HG03095 (cell line): Measurements from ENCODE around the gene SEPTIN11.
A peak's percentile ranks its signal among the peaks of the same experiment; 100 is the strongest.

Experiments used
- ATAC-seq: cut with Tn5 transposase; IDR thresholded peaks from one replicate; pipeline ENCODE4 v1.9.1; 2021; ENCODE audit warnings: moderate library complexity; ENCODE audit not compliant: unreplicated experiment

The SEPTIN11 gene

DNA sequence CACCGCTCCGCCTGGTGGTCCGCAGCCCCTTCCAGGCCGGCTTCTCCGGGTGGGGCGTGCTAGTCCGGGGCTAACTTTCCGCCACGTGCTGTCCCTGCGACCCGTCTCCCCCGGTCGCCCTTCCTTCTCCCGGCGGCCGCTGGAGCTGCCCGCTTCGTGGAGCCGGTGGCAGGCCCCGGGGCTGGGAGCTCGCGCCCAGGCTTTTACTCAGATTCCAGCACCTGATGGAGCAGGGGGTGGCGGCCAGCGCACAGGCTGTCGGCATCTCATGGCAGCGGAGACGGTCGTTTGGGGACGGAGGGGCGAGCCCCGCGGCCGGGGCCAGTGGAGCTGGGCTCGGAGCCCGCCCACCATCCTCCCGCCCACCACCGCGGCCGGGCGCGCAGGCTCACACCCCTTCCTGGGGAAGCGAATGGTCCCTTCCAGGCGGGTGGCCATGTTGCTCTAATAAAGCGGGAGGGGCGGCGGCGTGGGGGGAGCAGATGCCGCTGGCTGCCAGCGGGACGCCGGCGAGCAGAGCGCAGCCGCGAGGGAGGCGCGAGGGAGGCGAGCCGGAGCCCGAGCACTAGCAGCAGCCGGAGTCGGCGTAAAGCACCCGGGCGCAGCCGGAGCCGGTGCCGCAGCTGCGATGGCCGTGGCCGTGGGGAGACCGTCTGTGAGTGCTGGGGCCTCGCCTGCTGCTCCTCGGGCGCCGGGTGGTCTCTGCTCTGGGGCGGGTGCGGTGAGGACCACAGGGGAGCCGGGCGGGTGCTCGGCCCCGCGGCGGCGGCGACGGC lies at the start of gene SEPTIN11:
TSS of gene SEPTIN11 (plus strand) at position 477 of the 776 bp plus-strand sequence. CDS start at position 629, 152 bp downstream.
- peak; percentile 72 for ATAC-seq

- ATAC-seq = no peak
Measured at GRCh38 chr4:76902233-76902890, 47.2 kb upstream of the SEPTIN11 start.

- ATAC-seq = no peak
Measured at GRCh38 chr4:76904646-76905190, 44.8 kb upstream of the SEPTIN11 start.

- no peak for ATAC-seq
Measured at GRCh38 chr4:76905521-76905920, 44.0 kb upstream of the SEPTIN11 start.

DNA sequence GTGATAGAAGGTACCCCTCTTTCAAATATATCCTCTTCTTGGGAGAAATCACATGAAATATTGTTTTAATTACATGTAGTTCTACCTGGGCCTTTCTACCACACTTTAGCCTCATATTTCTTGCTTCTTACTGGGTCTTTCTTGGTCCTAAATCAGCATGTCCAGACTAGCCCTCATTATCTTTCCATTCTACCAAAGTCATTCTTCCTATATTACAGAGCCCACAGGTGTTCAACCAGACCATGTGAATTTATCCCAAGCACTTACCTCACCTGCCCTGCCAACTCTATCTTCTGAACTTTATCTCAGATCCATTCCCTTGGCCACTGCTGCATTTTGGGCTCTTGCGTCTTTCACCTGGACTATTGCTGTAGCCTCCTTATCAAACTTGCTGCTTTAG lies 39.8 kb upstream of the SEPTIN11 start:
- no peak for ATAC-seq

GRCh38 chr4:76920715-76921114 lies 28.8 kb upstream of the SEPTIN11 start:
- ATAC-seq = no peak

DNA sequence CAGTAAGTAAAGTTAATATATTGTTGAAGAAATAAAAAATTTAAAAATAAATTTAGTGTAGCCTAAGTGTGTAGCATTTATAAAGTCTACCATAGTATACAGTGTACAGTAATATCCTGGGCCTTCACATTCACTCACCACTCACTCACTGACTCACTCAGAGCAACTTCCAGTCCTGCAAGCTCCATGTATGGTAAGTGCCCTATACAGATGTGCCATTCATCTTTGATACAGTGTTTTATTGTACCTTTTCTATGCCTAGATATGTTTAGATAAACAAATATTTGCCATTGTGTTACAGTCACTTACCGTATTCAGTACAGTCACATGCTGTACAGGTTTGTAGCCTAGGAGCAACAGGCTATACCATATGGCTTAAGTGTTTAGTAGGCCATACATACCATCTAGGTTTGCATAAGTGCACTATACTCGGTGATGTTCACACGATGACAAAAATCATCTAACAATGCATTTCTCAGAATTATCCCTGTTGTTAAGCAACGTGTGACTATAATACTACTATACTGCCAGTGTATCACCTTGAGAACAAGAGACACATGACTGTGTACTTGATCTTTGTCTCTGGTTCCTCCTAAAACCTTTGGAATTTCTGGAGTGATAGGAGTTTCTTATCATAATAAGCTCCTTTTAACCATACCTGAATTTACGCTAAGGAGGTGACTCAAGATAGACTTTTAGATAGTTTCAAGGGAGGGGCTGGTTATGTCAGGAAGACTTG lies 25.8 kb upstream of the SEPTIN11 start:
- ATAC-seq = no peak

GRCh38 chr4:76926841-76927240 lies 22.7 kb upstream of the SEPTIN11 start:
- ATAC-seq = no peak

DNA sequence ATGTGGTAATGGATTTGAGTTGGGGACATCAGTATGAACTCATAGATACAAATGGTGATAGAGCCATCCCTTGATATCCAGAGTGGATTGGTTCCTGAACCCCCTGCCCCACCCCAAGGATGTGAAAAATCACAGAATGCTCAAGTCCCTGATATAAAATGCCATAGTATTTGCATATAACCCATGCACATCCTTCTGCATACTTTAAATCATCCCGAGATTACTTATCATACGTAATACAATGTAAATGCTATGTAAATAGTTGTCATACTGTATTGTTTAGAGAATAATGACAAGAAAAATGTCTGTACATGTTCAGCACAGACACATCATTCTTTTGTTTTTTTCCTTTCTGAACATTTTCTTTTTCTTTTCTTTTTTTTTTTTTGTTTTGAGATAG lies 18.9 kb upstream of the SEPTIN11 start:
- ATAC-seq = no peak

DNA sequence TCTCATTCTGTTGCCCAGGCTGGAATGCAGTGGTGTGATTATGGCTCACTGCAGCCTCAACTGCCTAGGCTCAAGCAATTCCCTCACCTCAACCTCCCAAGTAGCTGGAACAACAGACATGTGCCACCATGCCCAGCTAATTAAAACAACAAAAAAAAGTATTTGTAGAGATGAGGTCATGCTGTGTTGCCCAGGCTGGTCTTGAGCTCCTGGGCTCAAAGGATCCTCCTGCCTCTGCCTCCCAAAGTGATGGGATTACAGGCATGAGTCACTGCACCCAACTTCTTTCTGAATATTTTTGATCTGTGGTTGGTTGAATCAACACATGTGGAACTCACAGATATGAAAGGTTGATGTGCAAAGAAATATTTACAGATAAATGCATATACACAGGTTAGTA lies 18.5 kb upstream of the SEPTIN11 start:
- no peak for ATAC-seq

DNA sequence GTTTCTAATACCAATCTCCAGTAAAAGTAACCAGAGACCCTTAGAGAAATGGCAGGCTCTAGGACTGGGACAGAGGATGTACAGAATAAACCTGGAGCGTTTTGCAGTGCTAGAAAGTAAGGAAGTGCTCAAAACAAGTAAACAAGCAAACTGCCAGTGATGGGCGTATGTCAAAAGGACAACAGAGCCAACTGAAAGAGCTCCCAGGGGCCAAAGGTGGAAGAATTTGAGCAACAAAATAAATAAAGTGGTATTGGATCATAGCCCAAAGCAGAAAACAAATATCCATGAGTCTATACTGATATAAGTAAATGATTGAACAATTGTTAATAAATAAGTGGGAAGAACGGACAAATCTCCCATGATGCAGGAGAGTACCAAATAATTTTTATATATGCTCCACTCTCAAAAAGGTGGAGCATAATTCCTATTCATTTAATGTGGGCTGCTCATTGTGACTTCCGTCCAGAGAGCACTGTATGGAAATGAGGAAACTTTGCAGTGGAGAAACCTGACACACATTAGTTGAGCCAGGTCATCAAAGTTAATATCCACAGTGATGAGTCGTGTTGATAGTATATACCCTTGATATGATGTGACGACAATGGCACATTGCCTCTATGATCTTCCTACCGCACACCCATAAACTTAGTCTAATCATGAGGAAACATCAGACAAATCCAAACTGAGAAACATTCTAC lies 17.8 kb upstream of the SEPTIN11 start:
- no peak for ATAC-seq

GRCh38 chr4:76939184-76939583 lies 10.4 kb upstream of the SEPTIN11 start:
- ATAC-seq = no peak

- no peak for ATAC-seq
Measured at GRCh38 chr4:76943129-76943620, 6.4 kb upstream of the SEPTIN11 start.

GRCh38 chr4:76943790-76944189 lies 5.8 kb upstream of the SEPTIN11 start:
- no peak for ATAC-seq

DNA sequence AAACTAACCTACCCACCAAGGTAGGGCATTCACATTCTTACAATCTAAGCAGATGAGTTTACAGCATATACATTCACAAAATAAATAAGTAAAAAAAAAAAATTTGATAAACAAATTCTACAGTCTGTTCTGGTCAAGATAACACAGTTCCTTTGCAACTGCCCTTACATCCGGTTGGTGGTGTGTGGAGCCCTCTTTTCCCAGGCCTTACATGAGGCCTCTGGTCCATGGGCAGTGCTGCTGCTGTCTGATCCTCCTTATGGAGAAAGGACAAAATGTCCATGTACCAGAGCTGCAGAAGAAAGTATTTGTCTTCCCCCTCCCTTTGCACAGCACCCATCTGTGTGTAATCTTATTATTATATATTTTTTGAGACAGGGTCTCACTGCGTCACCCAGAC lies 2.2 kb upstream of the SEPTIN11 start:
- no peak for ATAC-seq

DNA sequence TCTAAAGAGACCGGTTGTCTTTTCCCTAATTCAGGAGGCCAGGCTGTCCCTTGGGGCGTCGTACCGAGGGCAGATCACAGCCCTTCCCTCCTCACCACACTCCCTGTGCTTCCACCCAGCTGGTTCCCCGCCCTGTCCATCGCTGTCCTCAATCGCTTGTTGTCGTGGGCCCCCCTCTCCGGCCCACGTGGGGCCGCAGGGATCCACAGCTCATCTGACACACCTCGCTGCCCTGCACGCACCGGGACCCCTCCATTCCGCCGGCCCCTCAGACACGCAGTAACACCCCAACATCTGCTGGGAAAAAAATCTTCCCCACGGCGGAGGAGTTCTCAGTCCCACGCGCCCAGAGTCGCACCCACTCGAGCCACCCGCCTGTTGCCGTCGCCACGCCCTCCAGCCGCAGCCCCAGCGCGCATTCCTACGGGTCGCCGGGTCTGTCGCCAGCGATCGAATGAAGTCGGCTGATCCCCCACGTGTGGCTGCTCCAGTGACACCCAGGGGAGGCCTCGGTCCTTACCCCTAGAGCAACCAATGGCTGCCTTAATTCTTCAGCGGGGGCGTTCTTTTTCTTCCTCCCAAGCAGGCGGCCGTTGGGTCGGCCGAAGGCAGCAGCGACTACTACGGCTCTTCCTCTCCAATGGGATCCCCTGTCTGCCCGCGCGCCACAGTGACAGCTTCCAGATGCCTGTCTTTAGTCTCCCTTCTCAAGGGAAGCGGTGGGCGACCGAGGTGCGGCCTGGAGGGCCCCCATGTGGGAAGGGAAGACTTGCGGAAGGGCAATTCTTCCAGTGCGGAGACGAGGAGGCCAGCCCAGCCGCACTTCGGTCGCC lies 893 bp upstream of the SEPTIN11 start:
- ATAC-seq = peak; percentile 38

DNA sequence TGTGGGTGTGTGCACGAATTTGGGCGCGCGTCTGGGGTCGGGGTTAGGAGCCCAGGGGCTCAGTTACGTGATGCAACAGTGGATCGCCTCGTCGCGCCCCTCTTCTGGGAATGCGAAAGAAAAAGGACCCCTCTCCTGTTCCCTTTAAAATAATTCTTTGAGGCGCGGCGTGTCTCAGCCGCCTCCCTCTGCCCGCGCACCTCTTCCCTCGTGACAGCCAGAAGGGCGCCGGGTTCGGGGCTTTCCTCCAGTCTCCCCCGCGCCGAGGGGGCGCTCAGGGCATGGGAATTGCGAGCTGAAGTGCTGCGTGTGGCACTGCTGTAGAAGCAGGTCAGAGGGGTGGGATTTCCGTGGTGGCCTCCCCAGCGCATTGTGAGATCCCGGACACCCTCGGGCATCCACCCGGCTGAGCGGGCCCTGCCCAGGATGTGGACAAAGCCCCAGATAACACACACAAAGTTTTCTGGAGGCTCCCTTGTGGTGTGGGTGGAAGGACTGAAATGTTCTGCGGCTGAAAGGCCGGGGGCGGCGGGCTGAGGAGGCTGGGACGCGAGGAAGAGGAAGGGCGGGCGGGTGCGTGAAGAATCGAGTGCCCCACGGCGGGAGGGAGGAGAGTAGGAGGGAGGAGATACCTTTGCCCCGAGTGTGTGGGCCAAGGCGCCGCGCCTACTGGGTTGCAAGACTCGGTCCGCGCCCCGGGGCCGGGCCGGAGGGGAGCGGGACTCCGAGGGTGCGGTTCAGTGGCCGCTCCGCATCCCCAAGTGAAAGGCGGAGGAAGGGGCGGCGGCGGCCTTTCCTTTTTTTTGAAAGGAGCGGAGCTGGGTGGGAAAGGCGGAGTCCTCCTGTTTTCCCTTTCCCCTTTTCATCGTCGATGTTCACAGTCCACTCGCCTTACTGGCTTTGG lies 752 bp downstream of the SEPTIN11 start:
- peak; percentile 24 for ATAC-seq

DNA sequence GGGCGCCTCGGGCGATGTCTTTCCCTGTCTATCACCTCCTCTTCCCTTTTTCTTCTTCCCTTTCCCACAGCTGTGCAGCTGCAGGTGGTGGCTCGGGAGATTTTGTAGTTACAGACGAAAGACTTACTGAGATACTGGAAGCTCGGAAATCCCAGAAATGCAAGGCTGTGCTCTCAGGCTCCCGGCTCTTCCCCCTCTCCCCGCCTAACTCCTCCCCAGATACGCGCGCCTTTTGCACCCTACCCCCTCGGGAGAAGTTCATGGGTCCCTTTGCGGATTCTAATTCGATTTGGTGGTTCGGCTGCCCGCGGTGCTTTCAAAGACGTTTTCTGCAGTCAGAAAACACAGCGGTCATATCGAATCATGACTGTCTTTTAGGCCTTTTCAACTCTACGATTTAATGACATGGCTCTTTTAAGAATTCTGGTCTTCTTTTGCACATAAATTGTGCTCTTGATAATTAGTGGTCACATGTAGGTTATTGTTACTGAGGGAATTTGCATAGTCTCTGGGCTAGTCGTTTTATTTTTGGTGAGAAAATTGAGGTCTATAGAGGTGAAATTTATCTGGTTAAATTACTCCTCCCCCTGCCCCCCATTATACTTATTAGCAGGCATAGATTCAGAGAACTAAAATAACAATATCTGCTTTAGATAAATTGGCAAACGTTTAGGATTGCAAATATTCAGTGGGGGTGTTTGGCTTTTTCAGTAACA lies 1.6 kb downstream of the SEPTIN11 start:
- ATAC-seq = no peak
